MM.1S (cell line): ENCODE data around the gene E2F3.

Experiments used
- CTCF ChIP-seq: fragments of 300-600 bp; sonication (generic); IDR thresholded peaks from 2 replicates; pipeline ENCODE4 v1.5.1; 2016; ENCODE audit warnings: antibody characterized with exemption, low read length, mixed read lengths
- EZH2 ChIP-seq: fragments of 300-600 bp; sonication (generic); optimal IDR thresholded peaks from 2 replicates; pipeline ENCODE3; 2017; ENCODE audit warnings: low read depth, mild to moderate bottlenecking, antibody characterized with exemption, low read length, mixed read lengths

GRCh38 chr6:20365456-20365855, 36.2 kb upstream of the E2F3 start:
- TF ChIP-seq CTCF (no peak), EZH2 (no peak)
